ENCODE data around the gene TTC3.
"Not testable (repeated sequence)": the region's sequence is repeated elsewhere in the genome, so short reads cannot be mapped to it uniquely, and the experiment has no call there.

TTC3 gene

GRCh38 chr21:37100316-37100715, 27.3 kb downstream of the TTC3 start:
- Mint-ChIP-seq H3K4me1 (peaks cover 31% of the 10 kb centered on the region), H3K4me3 (no peak overlapping the region), H3K27ac (no peak overlapping the region), H3K9me3 (peaks cover 10% of the 10 kb centered on the region), H3K27me3 (ENCODE audit: low read depth) (no peaks in the 10 kb centered on the region), H3K36me3 (ENCODE audit: low read depth) (peaks cover 73% of the 10 kb centered on the region)
- no peak for TF ChIP-seq CTCF (IDR thresholded peaks at IDR 0.05; ENCODE audit: unreplicated experiment in 3 of 3)

- peaks cover 29% of the 10 kb centered on the region for H3K4me1 Mint-ChIP-seq
- no peak overlapping the region for H3K27ac Mint-ChIP-seq
Observed at GRCh38 chr21:37101384-37101783, 28.3 kb downstream of the TTC3 start.

DNA sequence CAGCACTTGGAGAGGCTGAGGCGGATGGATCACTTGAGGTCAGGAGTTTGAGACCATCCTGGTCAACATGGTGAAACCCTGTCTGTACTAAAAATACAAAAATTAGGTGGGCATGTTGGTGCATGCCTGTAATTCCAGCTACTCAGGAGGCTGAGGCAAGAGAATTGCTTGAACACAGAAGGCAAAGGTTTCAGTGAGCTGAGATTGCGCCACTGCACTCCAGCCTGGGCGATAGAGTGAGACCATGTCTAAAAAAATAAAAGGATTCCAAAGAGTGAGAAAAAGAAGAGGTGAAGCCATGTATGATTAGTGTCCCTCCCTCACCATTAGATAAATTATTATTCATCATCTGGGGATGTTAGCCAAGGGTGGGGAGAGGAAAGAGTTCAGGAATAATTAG, 29.7 kb downstream of the TTC3 start:
- H3K27ac Mint-ChIP-seq; H3K27me3 Mint-ChIP-seq (ENCODE audit: low read depth); H3K4me3 Mint-ChIP-seq: not testable (repeated sequence)
- Mint-ChIP-seq H3K4me1 (peaks cover 25% of the 10 kb centered on the region), H3K36me3 (ENCODE audit: low read depth) (peaks cover 81% of the 10 kb centered on the region), H3K9me3 (peaks cover 34% of the 10 kb centered on the region)

More at GRCh38 chr21:37101384-37101783, 28.3 kb downstream of the TTC3 start:
- Mint-ChIP-seq H3K4me3 (no peak overlapping the region), H3K36me3 (ENCODE audit: low read depth) (peaks cover 75% of the 10 kb centered on the region), H3K27me3 (ENCODE audit: low read depth) (no peaks in the 10 kb centered on the region), H3K9me3 (peaks cover 21% of the 10 kb centered on the region)
- TF ChIP-seq CTCF (IDR thresholded peaks at IDR 0.05; ENCODE audit: unreplicated experiment in 3 of 3) = no peak

DNA sequence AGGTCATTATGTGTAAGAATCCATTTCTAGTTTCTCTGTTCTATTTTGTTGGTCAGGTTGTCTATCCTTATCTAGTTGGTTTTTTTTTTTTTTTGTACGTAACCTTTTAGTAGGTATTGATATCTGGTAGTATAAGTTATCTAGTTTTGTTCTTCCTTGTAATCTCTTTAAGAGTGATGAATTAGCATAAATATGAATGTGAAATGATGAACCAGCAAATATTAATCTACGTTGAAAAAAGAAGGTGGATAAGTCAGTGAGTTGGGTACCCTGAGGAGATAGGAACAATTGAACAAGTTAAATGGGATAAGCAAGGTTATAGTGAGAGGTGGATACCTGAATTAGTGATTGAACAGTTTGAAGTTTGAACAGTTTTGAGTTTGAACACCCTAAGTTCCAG, 33.9 kb downstream of the TTC3 start:
- TF ChIP-seq CTCF (IDR thresholded peaks at IDR 0.05; ENCODE audit: unreplicated experiment in 3 of 3) = no peak
- Mint-ChIP-seq H3K4me3 (no peak overlapping the region), H3K4me1 (peaks cover 4% of the 10 kb centered on the region), H3K9me3 (peaks cover 51% of the 10 kb centered on the region), H3K27me3 (ENCODE audit: low read depth) (no peaks in the 10 kb centered on the region), H3K36me3 (ENCODE audit: low read depth) (peaks cover 85% of the 10 kb centered on the region), H3K27ac (no peak overlapping the region)

DNA sequence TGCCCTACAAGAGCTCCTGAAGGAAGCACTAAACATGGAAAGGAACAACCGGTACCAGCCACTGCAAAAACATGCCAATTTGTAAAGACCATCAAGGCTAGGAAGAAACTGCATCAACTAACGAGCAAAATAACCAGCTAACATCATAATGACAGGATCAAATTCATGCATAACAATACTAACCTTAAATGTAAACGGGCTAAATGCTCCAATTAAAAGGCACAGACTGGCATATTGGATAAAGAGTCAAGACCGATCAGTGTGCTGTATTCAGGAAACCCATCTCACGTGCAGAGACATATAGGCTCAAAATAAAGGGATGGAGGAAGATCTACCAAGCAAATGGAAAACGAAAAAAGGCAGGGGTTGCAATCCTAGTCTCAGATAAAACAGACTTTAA, 38.0 kb downstream of the TTC3 start:
- Mint-ChIP-seq H3K9me3 (peaks cover 44% of the 10 kb centered on the region), H3K36me3 (ENCODE audit: low read depth) (peaks cover 82% of the 10 kb centered on the region)
- not testable (repeated sequence) for H3K4me3 Mint-ChIP-seq; H3K27ac Mint-ChIP-seq; H3K4me1 Mint-ChIP-seq; H3K27me3 Mint-ChIP-seq (ENCODE audit: low read depth)

GRCh38 chr21:37114301-37114700, 41.2 kb downstream of the TTC3 start:
- H3K27ac Mint-ChIP-seq; H3K4me1 Mint-ChIP-seq; H3K4me3 Mint-ChIP-seq; H3K27me3 Mint-ChIP-seq (ENCODE audit: low read depth): not testable (repeated sequence)
- peaks cover 17% of the 10 kb centered on the region for H3K9me3 Mint-ChIP-seq
- peaks cover 65% of the 10 kb centered on the region for H3K36me3 Mint-ChIP-seq (ENCODE audit: low read depth)

DNA sequence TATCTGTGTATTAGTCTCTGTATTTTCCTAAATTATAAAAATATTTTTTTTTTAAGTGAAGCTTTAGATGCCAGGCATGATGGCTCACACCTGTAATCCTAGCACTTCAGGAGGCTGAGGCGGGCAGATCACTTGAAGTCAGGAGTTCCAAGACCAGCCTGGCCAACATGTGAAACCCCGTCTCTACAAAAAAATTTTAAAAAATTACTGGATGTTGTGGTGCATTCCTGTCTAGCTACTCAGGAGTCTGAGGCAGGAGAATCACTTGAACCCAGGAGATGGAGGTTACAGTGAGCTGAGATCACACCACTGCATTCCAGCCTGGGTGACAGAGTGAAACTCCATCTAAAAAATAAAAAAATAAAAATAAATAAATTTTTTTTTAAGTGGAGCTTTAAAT, 43.4 kb downstream of the TTC3 start:
- peaks cover 55% of the 10 kb centered on the region for H3K36me3 Mint-ChIP-seq (ENCODE audit: low read depth)
- not testable (repeated sequence) for H3K4me3 Mint-ChIP-seq; H3K27me3 Mint-ChIP-seq (ENCODE audit: low read depth); H3K4me1 Mint-ChIP-seq; H3K27ac Mint-ChIP-seq
- peaks cover 11% of the 10 kb centered on the region for H3K9me3 Mint-ChIP-seq

DNA sequence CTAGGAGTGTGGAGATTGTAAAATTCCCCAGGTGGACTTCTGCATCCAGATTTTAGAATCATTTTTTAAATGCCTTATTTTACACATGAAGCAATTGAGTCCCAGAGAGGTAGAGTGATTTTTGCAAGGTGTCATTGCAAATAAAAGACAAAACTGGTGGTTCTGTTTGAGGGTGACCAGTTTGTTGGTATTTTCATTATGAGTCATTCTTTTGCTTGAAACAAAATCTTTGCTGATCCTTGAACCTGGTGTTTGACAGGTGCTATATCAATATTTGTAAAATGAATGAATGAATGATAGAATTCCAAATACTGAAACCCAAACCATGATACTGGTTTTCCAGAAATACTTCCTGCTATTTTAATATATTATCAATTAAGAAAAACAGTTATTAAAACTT, 44.1 kb downstream of the TTC3 start:
- Mint-ChIP-seq H3K27ac (no peak overlapping the region), H3K36me3 (ENCODE audit: low read depth) (peaks cover 48% of the 10 kb centered on the region), H3K9me3 (peaks cover 8% of the 10 kb centered on the region), H3K4me1 (no peaks in the 10 kb centered on the region), H3K4me3 (no peak overlapping the region), H3K27me3 (ENCODE audit: low read depth) (no peaks in the 10 kb centered on the region)
- no peak for TF ChIP-seq CTCF (IDR thresholded peaks at IDR 0.05; ENCODE audit: unreplicated experiment in 3 of 3)

All from nephron (organoid).